ENCODE results near the gene GPHN.

DNA sequence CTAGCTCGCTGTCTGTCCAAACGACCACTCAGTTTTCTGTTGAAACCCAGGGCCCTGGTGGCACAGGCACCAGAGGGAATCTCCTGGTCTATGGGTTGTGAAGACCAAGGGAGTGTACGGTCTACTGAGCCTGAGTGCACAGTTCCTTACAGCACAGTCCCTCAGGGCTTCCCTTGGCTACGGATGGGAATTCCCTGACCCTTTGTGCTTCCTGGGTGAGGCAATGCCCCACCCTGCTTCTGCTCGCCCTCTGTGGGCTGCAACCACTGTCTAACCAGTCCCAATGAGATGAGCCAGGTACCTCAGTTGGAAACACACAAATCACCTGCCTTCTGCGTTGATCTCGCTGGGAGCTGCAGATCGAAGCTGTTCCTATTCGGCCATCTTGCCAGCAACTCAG is 22.6 kb downstream of the GPHN start:
- TF ChIP-seq POLR2A (IDR thresholded peaks at IDR 0.05; ENCODE audit: low read depth, low read length) (no peak), PAX5 (IDR thresholded peaks at IDR 0.05; ENCODE audit: insufficient read depth, low read length, severe bottlenecking) (no peak), POLR2AphosphoS5 (IDR thresholded peaks at IDR 0.05; ENCODE audit: low read depth, low read length) (no peak), TAF1 (IDR thresholded peaks at IDR 0.05; ENCODE audit: low read depth, low read length) (no peak), POU2F2 (IDR thresholded peaks at IDR 0.05; ENCODE audit: low read depth, low read length) (no peak), SPI1 (IDR thresholded peaks at IDR 0.05; ENCODE audit: low read depth, low read length) (no peak)
